Panc1 (cell line): ENCODE data around the gene CA12. TPM values are rescaled to one million over a fixed set of nuclear protein-coding genes. Genes with fewer than 3 reads are reported as not detected.

Experiments
- ATAC-seq: fragments of 200-7000 bp; cut with Tn5 transposase; 2 replicates; pipeline ENCODE4 v1.9.1; 2020; ENCODE audit warnings: mild to moderate bottlenecking, moderate library complexity
- BruUV-seq: library from RNA; stranded (reverse); fragments of 400-500 nt; replicated peaks from 2 replicates; lab custom pipeline; 2021; lab: Mats Ljungman, UMichigan
- CTCF ChIA-PET: fragments of 300-600 bp; sonication (Branson Sonifier 250); formaldehyde crosslinking; loops from one replicate; lab custom pipeline; 2022; ENCODE audit warnings: antibody characterized with exemption; lab: Charles Lee
- POLR2A ChIA-PET: fragments of 300-600 bp; sonication (Branson Sonifier 250); formaldehyde crosslinking; loops from one replicate; lab custom pipeline; 2022; ENCODE audit warnings: antibody characterized with exemption; lab: Charles Lee
- DNase-seq: peaks from one replicate; pipeline ENCODE4 v3.0.0-alpha.2; 2010; ENCODE audit warnings: low read depth, low spot score
- H3K27ac ChIP-seq: 2 replicates; pipeline ENCODE4 v1.5.1; 2011; ENCODE audit warnings: mild to moderate bottlenecking, low read length, inconsistent platforms
- H3K27me3 ChIP-seq: fragments of 200-500 bp; sonication (Bioruptor generic); 2 replicates; pipeline ENCODE4 v1.6.0; 2014; ENCODE audit warnings: low read length, inconsistent platforms; ENCODE audit not compliant: control insufficient read depth, insufficient read depth
- H3K36me3 ChIP-seq: fragments of 200-500 bp; sonication (Bioruptor generic); 2 replicates; pipeline ENCODE4 v1.5.1; 2014; ENCODE audit warnings: inconsistent platforms, mild to moderate bottlenecking, low read length, moderate library complexity; ENCODE audit not compliant: control insufficient read depth, insufficient read depth
- H3K4me1 ChIP-seq: 2 replicates; pipeline ENCODE4 v1.5.1; 2011; ENCODE audit warnings: inconsistent platforms, mild to moderate bottlenecking, low read length, moderate library complexity; ENCODE audit not compliant: control insufficient read depth, insufficient read depth
- H3K4me3 ChIP-seq, 2 experiments: 2 replicates each; pipeline ENCODE4 v1.5.1; 2011 to 2012; ENCODE audit warnings: low read depth in 2 of 2, low read length in 2 of 2, mild to moderate bottlenecking in 2 of 2, inconsistent platforms in 1 of 2, moderate library complexity in 1 of 2
- H3K9me3 ChIP-seq: fragments of 200-500 bp; sonication (Bioruptor generic); 2 replicates; pipeline ENCODE4 v1.5.1; 2014; ENCODE audit warnings: low read depth, mild to moderate bottlenecking, inconsistent platforms, low read length, moderate library complexity; ENCODE audit not compliant: control insufficient read depth, insufficient read depth
- POLR2AphosphoS5 ChIP-seq: IDR thresholded peaks from 2 replicates; pipeline ENCODE4 v1.6.1; 2012; ENCODE audit warnings: mild to moderate bottlenecking, low read depth, low read length, moderate library complexity
- SIN3A ChIP-seq: IDR thresholded peaks from 2 replicates; pipeline ENCODE4 v1.6.1; 2012; ENCODE audit warnings: low read depth, mild to moderate bottlenecking, low read length, moderate library complexity, borderline replicate concordance; ENCODE audit not compliant: insufficient read depth
- TCF7L2 ChIP-seq: IDR thresholded peaks from 2 replicates; pipeline ENCODE4 v1.6.1; 2011; ENCODE audit warnings: mild to moderate bottlenecking, low read depth, low read length, inconsistent platforms
- in situ Hi-C: cut with HindIII; loops from 2 replicates; pipeline ENCODE4 v1.10.0; 2016; ENCODE audit warnings: low sequenced_read_pairs, low pct_unique_long_range_greater_than_20kb
- intact Hi-C: fragments of 100-400 bp; cut with micrococcal nuclease; formaldehyde crosslinking; loops from one replicate; pipeline ENCODE4 v1.10.0; 2022; ENCODE audit not compliant: unreplicated experiment
- total RNA-seq: library from RNA; stranded (reverse); gene quantifications from one replicate; pipeline ENCODE4 v1.2.1, GENCODE V29; 2021; ENCODE audit not compliant: unreplicated experiment
- TF ChIP-seq, protein P1 (sequence below), 2 experiments: IDR thresholded peaks; 2 replicates each; pipeline ENCODE4 v1.6.1; 2011 to 2012; ENCODE audit warnings: low read depth in 2 of 2, control low read depth in 1 of 2, low read length in 1 of 2, mild to moderate bottlenecking in 1 of 2, moderate library complexity in 1 of 2; ENCODE audit not compliant: insufficient read depth in 1 of 2
- TF ChIP-seq, protein P2 (sequence below): fragments of 450-650 bp; IDR thresholded peaks from 2 replicates; pipeline ENCODE4 v1.5.1; 2017; ENCODE audit warnings: mild to moderate bottlenecking

The CA12 gene
- total RNA-seq, 1 experiment from 2014 or later = 0.74 TPM

DNA sequence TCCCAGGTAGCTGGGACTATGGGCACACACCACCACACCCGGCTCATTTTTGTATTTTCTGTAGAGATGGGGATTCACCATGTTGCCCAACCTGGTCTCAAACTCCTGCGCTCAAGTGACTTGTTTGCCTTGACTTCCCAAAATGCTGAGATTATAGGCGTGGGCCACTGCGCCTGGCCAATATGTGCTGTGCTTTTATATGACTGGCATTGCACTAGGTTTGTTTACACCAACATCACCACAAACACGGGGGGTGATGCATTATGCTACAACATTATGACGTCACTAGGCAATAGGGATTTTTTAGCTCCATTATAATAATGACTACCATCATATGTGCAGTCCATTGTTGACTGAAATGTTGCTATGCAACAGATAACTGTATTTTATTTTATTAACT, 97.3 kb downstream of the CA12 start:
- Histone ChIP-seq H3K36me3 (no peaks in the 10 kb centered on the region), H3K4me3 (no peak overlapping the region), H3K4me1 (no peaks in the 10 kb centered on the region; the same call in 1 of the 2 replicates), H3K9me3 (no peaks in the 10 kb centered on the region), H3K27me3 (no peaks in the 10 kb centered on the region), H3K27ac (no peak overlapping the region)
- intact Hi-C loops (no loop called here), in situ Hi-C loops (no loop called here)
- no peak for ATAC-seq
- TF ChIP-seq POLR2AphosphoS5 (no peak), TCF7L2 (no peak), SIN3A (no peak)
- TF ChIP-seq, protein P1, sequence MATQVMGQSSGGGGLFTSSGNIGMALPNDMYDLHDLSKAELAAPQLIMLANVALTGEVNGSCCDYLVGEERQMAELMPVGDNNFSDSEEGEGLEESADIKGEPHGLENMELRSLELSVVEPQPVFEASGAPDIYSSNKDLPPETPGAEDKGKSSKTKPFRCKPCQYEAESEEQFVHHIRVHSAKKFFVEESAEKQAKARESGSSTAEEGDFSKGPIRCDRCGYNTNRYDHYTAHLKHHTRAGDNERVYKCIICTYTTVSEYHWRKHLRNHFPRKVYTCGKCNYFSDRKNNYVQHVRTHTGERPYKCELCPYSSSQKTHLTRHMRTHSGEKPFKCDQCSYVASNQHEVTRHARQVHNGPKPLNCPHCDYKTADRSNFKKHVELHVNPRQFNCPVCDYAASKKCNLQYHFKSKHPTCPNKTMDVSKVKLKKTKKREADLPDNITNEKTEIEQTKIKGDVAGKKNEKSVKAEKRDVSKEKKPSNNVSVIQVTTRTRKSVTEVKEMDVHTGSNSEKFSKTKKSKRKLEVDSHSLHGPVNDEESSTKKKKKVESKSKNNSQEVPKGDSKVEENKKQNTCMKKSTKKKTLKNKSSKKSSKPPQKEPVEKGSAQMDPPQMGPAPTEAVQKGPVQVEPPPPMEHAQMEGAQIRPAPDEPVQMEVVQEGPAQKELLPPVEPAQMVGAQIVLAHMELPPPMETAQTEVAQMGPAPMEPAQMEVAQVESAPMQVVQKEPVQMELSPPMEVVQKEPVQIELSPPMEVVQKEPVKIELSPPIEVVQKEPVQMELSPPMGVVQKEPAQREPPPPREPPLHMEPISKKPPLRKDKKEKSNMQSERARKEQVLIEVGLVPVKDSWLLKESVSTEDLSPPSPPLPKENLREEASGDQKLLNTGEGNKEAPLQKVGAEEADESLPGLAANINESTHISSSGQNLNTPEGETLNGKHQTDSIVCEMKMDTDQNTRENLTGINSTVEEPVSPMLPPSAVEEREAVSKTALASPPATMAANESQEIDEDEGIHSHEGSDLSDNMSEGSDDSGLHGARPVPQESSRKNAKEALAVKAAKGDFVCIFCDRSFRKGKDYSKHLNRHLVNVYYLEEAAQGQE (IDR thresholded peaks at IDR 0.05; ENCODE audit: insufficient read depth in 1 of 2, low read depth in 2 of 2, low read length in 1 of 2) = no peak
- TF ChIP-seq, protein P2, sequence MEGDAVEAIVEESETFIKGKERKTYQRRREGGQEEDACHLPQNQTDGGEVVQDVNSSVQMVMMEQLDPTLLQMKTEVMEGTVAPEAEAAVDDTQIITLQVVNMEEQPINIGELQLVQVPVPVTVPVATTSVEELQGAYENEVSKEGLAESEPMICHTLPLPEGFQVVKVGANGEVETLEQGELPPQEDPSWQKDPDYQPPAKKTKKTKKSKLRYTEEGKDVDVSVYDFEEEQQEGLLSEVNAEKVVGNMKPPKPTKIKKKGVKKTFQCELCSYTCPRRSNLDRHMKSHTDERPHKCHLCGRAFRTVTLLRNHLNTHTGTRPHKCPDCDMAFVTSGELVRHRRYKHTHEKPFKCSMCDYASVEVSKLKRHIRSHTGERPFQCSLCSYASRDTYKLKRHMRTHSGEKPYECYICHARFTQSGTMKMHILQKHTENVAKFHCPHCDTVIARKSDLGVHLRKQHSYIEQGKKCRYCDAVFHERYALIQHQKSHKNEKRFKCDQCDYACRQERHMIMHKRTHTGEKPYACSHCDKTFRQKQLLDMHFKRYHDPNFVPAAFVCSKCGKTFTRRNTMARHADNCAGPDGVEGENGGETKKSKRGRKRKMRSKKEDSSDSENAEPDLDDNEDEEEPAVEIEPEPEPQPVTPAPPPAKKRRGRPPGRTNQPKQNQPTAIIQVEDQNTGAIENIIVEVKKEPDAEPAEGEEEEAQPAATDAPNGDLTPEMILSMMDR = no peak
- POLR2A ChIA-PET = no interaction called here
- CTCF ChIA-PET = no interaction called here
- DNase-seq = no peak
- BruUV-seq = no TSS peak

GRCh38 chr15:63283126-63283525, 98.5 kb downstream of the CA12 start:
- ATAC-seq (no peak), DNase-seq (no peak)
- intact Hi-C loops (no loop called here), in situ Hi-C loops (no loop called here)
- Histone ChIP-seq H3K27me3 (no peaks in the 10 kb centered on the region), H3K4me1 (peaks cover 3% of the 10 kb centered on the region), H3K27ac (no peak overlapping the region), H3K4me3 (no peak overlapping the region), H3K9me3 (no peaks in the 10 kb centered on the region), H3K36me3 (no peaks in the 10 kb centered on the region)
- CTCF ChIA-PET = no interaction called here
- BruUV-seq = no TSS peak
- POLR2A ChIA-PET = no interaction called here
- TF ChIP-seq TCF7L2 (no peak), SIN3A (no peak), POLR2AphosphoS5 (no peak)

DNA sequence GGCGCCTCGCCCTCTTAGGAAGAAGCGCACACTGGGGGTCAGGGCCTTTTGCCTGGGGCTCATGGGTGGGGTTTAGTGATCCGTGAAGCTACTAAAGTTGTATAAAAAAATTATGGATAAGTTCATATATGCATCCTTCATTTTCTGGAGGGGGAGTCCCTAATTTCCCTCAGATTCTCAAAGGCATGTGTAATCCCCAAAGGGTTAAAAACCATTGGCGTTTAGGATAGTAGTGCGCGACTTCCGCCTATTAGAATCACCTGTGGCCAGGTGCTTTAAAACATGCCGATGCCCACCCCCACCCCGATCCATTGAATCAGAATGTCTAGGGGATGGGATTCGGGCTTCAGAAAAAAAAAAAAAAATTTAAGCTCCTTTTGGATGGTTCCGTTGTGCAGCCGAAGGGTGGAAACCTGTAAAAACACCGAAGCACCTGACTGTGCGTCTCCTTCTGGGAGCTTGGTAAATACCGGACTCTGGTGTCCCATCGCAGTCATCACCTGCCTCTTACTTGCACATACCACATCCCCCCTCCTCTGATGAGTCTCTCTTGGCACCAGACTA, 103.7 kb downstream of the CA12 start:
- intact Hi-C loops = no loop called here
- Histone ChIP-seq H3K27ac (peak overlapping the region; percentile 76), H3K36me3 (no peaks in the 10 kb centered on the region), H3K27me3 (no peaks in the 10 kb centered on the region), H3K4me1 (peaks cover 9% of the 10 kb centered on the region), H3K4me3 (peak overlapping the region; percentile 75 to 76), H3K9me3 (no peaks in the 10 kb centered on the region)
- TF ChIP-seq, protein P1 (IDR thresholded peaks at IDR 0.05; ENCODE audit: insufficient read depth in 1 of 2, low read depth in 2 of 2, low read length in 1 of 2) = no peak
- no peak for TF ChIP-seq SIN3A
- TF ChIP-seq, protein P2 = no peak
- no peak for TF ChIP-seq TCF7L2
- TF ChIP-seq POLR2AphosphoS5 = no peak
- in situ Hi-C loops = no loop called here
- ChIA-PET POLR2A (interaction anchor here (0.6 kb wide), 3 partner anchors 47 to 425 kb away, joined by 4 to 5 read pairs (median 4); no protein-coding TSS in a partner anchor), CTCF (no interaction called here)
- ATAC-seq (no peak), DNase-seq (no peak)
- TSS peak; percentile 59 for BruUV-seq
